BJ (cell line): Measurements from ENCODE around the gene ATG13. TPM values are rescaled to one million over a fixed set of nuclear protein-coding genes. Genes with fewer than 3 reads are reported as not detected.
A peak's percentile ranks its signal among the peaks of the same experiment; 100 is the strongest.
"Not testable (repeated sequence)": the region's sequence is repeated elsewhere in the genome, so short reads cannot be mapped to it uniquely, and the experiment has no call there.

Experiments used
- CTCF ChIA-PET: fragments of 350-600 bp; formaldehyde crosslinking; extraction: SDS; loops from one replicate; lab custom pipeline; 2021; ENCODE audit warnings: antibody characterized with exemption, inconsistent platforms; lab: Yijun Ruan, JAX
- POLR2A ChIA-PET: fragments of 300-600 bp; sonication (Branson Sonifier 250); formaldehyde crosslinking; extraction: SDS; loops from one replicate; lab custom pipeline; 2021; ENCODE audit warnings: antibody characterized with exemption; lab: Charles Lee
- DNase-seq: peaks from one replicate; pipeline ENCODE4 v3.0.0-alpha.2; 2011; ENCODE audit warnings: low read depth
- H3K27me3 ChIP-seq: 2 replicates; pipeline ENCODE4 v1.6.0; 2011; ENCODE audit warnings: low read length; ENCODE audit not compliant: control insufficient read depth, insufficient read depth
- H3K36me3 ChIP-seq: 2 replicates; pipeline ENCODE4 v1.5.1; 2011; ENCODE audit warnings: low read length; ENCODE audit not compliant: control insufficient read depth, insufficient read depth
- H3K4me3 ChIP-seq: 2 replicates; pipeline ENCODE4 v1.5.1; 2011; ENCODE audit warnings: low read depth, mild to moderate bottlenecking, control low read depth, low read length
- polyA plus RNA-seq: library from polyadenylated mRNA; depleted of rRNA; stranded (reverse); fragments of >200 nt; gene quantifications from 2 replicates; pipeline ENCODE4 v1.2.3, GENCODE V29; 2011
- TF ChIP-seq, protein P1 (sequence below): IDR thresholded peaks from 2 replicates; pipeline ENCODE4 v1.5.1; 2011; ENCODE audit warnings: low read depth, mild to moderate bottlenecking, control low read depth, inconsistent platforms, low read length, moderate library complexity; ENCODE audit not compliant: insufficient read depth

ATG13 gene
- polyA plus RNA-seq, 1 experiment: 111 TPM

GRCh38 chr11:46698597-46698996 lies 81.2 kb downstream of the ATG13 start:
- TF ChIP-seq, protein P1, sequence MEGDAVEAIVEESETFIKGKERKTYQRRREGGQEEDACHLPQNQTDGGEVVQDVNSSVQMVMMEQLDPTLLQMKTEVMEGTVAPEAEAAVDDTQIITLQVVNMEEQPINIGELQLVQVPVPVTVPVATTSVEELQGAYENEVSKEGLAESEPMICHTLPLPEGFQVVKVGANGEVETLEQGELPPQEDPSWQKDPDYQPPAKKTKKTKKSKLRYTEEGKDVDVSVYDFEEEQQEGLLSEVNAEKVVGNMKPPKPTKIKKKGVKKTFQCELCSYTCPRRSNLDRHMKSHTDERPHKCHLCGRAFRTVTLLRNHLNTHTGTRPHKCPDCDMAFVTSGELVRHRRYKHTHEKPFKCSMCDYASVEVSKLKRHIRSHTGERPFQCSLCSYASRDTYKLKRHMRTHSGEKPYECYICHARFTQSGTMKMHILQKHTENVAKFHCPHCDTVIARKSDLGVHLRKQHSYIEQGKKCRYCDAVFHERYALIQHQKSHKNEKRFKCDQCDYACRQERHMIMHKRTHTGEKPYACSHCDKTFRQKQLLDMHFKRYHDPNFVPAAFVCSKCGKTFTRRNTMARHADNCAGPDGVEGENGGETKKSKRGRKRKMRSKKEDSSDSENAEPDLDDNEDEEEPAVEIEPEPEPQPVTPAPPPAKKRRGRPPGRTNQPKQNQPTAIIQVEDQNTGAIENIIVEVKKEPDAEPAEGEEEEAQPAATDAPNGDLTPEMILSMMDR: no peak
- DNase-seq: no peak
- Histone ChIP-seq H3K27me3 (no peaks in the 10 kb centered on the region), H3K36me3 (peaks cover 30% of the 10 kb centered on the region), H3K4me3 (no peak overlapping the region)
- CTCF ChIA-PET: interaction anchor here (1.0 to 1.2 kb wide), 2 partner anchors 10 to 24 kb away, joined by 3 to 4 read pairs; no protein-coding TSS in a partner anchor
- POLR2A ChIA-PET: no interaction called here

- CTCF ChIA-PET: interaction anchor here (1.1 kb wide), 1 partner anchor 11 kb away, joined by 3 read pairs; no protein-coding TSS in a partner anchor
- DNase-seq: peak; percentile 87
- H3K36me3 ChIP-seq: peaks cover 31% of the 10 kb centered on the region
These were observed 83.1 kb downstream of the ATG13 start, which contains the start of the genes ARHGAP1 and ZNF408 for GRCh38 chr11:46700241-46701077. TSS of gene ARHGAP1 (minus strand) at chr11:46700619. CDS start at chr11:46696107, 4,512 bp downstream. TSS of gene ZNF408 (plus strand) at chr11:46701031. CDS start at chr11:46701048, 17 bp downstream.

GRCh38 chr11:46701078-46701654 lies 83.8 kb downstream of the ATG13 start:
- TF ChIP-seq, protein P1: no peak
- Histone ChIP-seq H3K4me3 (peak overlapping the region; percentile 92), H3K36me3 (peaks cover 31% of the 10 kb centered on the region), H3K27me3 (no peaks in the 10 kb centered on the region)
- CTCF ChIA-PET: interaction anchor here (1.1 to 1.3 kb wide), 2 partner anchors 10 to 13 kb away, joined by 3 to 4 read pairs; no protein-coding TSS in a partner anchor
- POLR2A ChIA-PET: interaction anchor here (1.5 kb wide), 1 partner anchor 10 kb away, joined by 3 read pairs; no protein-coding TSS in a partner anchor
- no peak for DNase-seq

More at GRCh38 chr11:46700241-46701077, 83.1 kb downstream of the ATG13 start, which contains the start of the genes ARHGAP1 and ZNF408:
- H3K4me3 ChIP-seq: peak within 1 kb of the TSS; percentile 92
- POLR2A ChIA-PET: interaction anchor here (1.5 kb wide), 1 partner anchor 11 kb away, joined by 3 read pairs; no protein-coding TSS in a partner anchor
- no peaks in the 10 kb centered on the region for H3K27me3 ChIP-seq
- TF ChIP-seq, protein P1: no peak

DNA sequence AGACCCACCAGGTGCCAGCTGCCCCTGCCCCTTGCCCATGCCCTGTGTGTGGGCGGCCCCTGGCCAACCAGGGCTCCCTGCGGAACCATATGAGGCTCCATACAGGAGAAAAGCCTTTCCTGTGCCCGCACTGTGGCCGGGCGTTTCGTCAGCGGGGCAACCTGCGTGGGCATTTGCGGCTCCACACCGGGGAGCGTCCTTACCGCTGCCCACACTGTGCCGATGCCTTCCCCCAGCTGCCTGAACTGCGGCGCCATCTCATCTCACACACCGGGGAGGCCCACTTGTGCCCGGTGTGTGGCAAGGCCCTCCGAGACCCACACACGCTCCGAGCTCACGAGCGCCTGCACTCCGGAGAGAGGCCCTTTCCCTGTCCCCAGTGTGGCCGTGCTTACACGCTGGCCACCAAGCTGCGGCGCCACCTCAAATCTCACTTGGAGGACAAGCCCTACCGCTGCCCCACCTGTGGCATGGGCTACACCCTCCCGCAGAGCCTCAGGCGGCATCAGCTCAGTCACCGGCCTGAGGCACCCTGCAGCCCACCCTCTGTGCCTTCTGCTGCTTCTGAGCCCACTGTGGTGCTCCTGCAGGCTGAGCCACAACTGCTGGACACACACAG lies 87.8 kb downstream of the ATG13 start:
- no peak overlapping the region for H3K4me3 ChIP-seq
- ChIA-PET CTCF (no interaction called here), POLR2A (no interaction called here)
- DNase-seq: no peak
- peaks cover 28% of the 10 kb centered on the region for H3K36me3 ChIP-seq
- H3K27me3 ChIP-seq: no peaks in the 10 kb centered on the region
- TF ChIP-seq, protein P1: no peak

- CTCF ChIA-PET: no interaction called here
- H3K36me3 ChIP-seq: peaks cover 28% of the 10 kb centered on the region
These were observed 89.5 kb downstream of the ATG13 start for GRCh38 chr11:46706886-46707285.

GRCh38 chr11:46709351-46709750 lies 92.0 kb downstream of the ATG13 start:
- CTCF ChIA-PET, H3K27me3 ChIP-seq, DNase-seq, POLR2A ChIA-PET, H3K4me3 ChIP-seq: not testable (repeated sequence)
- peaks cover 17% of the 10 kb centered on the region for H3K36me3 ChIP-seq

More at GRCh38 chr11:46706886-46707285, 89.5 kb downstream of the ATG13 start:
- no peak for DNase-seq
- TF ChIP-seq, protein P1: no peak
- POLR2A ChIA-PET: no interaction called here
- Histone ChIP-seq H3K27me3 (no peaks in the 10 kb centered on the region), H3K4me3 (no peak overlapping the region)
